Activated B cell treated with CpG ODN at 0.5 μM for 24 hours (primary cell): ENCODE data around the gene RPLP2. TPM values are rescaled to one million over a fixed set of nuclear protein-coding genes. Genes with fewer than 3 reads are reported as not detected.

Source experiments
- ATAC-seq: fragments of 200-7000 bp; cut with Tn5 transposase; one replicate; pipeline ENCODE4 v1.10.0; 2021; ENCODE audit warnings: low read depth, mild to moderate bottlenecking, moderate library complexity
- CTCF ChIA-PET: fragments of 350-600 bp; sonication (Branson Sonifier 250); formaldehyde crosslinking; loops from one replicate; lab custom pipeline; 2021; ENCODE audit warnings: antibody characterized with exemption; lab: Charles Lee
- POLR2A ChIA-PET: fragments of 350-600 bp; sonication (Branson Sonifier 250); formaldehyde crosslinking; loops from one replicate; lab custom pipeline; 2021; ENCODE audit warnings: antibody characterized with exemption; lab: Charles Lee
- DNase-seq: peaks from one replicate; pipeline ENCODE4 v3.0.0; 2022
- H3K27ac Mint-ChIP-seq: one replicate; pipeline ENCODE4 v1.8.0; 2020; ENCODE audit warnings: mixed read lengths
- H3K27me3 Mint-ChIP-seq: one replicate; pipeline ENCODE4 v1.8.0; 2021; ENCODE audit warnings: mixed read lengths
- H3K36me3 Mint-ChIP-seq: one replicate; pipeline ENCODE4 v1.8.0; 2021; ENCODE audit warnings: low read depth, mixed read lengths
- H3K4me1 Mint-ChIP-seq: one replicate; pipeline ENCODE4 v1.8.0; 2021; ENCODE audit warnings: mixed read lengths
- H3K4me3 Mint-ChIP-seq: one replicate; pipeline ENCODE4 v1.8.0; 2020; ENCODE audit warnings: mild to moderate bottlenecking, mixed read lengths
- H3K9me3 Mint-ChIP-seq: one replicate; pipeline ENCODE4 v1.8.0; 2020; ENCODE audit warnings: mixed read lengths
- CTCF ChIP-seq: fragments of 200-600 bp; IDR thresholded peaks from one replicate; pipeline ENCODE4 v1.8.0; 2022; ENCODE audit warnings: antibody characterized with exemption, mild to moderate bottlenecking
- intact Hi-C: fragments of 100-400 bp; cut with micrococcal nuclease; formaldehyde crosslinking; loops from one replicate; pipeline ENCODE4 v1.15.1; 2024
- total RNA-seq: library from RNA; stranded (reverse); gene quantifications from 2 replicates; pipeline ENCODE4 v1.2.3, GENCODE V29; 2022

Gene RPLP2
- total RNA-seq, 1 donor from 2014 or later = 4,124 TPM

- POLR2A ChIA-PET = no interaction called here
- peaks cover 3% of the 10 kb centered on the region for H3K27me3 Mint-ChIP-seq
- DNase-seq (no peak), ATAC-seq (no peak)
- H3K4me3 Mint-ChIP-seq = no peak overlapping the region
- CTCF ChIA-PET = interaction anchor here (0.6 kb wide), 1 partner anchor 11 kb away, joined by 3 read pairs; no protein-coding TSS in a partner anchor
- no peak overlapping the region for H3K27ac Mint-ChIP-seq
- intact Hi-C loops = no loop called here
- H3K36me3 Mint-ChIP-seq = peaks cover 36% of the 10 kb centered on the region
- H3K9me3 Mint-ChIP-seq = no peaks in the 10 kb centered on the region
- peaks cover 26% of the 10 kb centered on the region for H3K4me1 Mint-ChIP-seq
- no peak for TF ChIP-seq CTCF
These were observed 27.6 kb downstream of the RPLP2 start for GRCh38 chr11:837189-837989.

GRCh38 chr11:837990-838307 lies 28.2 kb downstream of the RPLP2 start:
- H3K9me3 Mint-ChIP-seq = no peaks in the 10 kb centered on the region

GRCh38 chr11:838441-839279 lies 28.9 kb downstream of the RPLP2 start:
- TF ChIP-seq CTCF = no peak
- ChIA-PET CTCF (no interaction called here), POLR2A (interaction anchor here (1.8 kb wide), 1 partner anchor 9 kb away, joined by 4 read pairs; no protein-coding TSS in a partner anchor)
- Mint-ChIP-seq H3K27ac (no peak overlapping the region), H3K27me3 (peaks cover 3% of the 10 kb centered on the region), H3K4me3 (no peak overlapping the region), H3K4me1 (peaks cover 29% of the 10 kb centered on the region), H3K36me3 (peaks cover 36% of the 10 kb centered on the region), H3K9me3 (no peaks in the 10 kb centered on the region)
- intact Hi-C loops = no loop called here
- no peak for ATAC-seq
- no peak for DNase-seq

More at GRCh38 chr11:837990-838307, 28.2 kb downstream of the RPLP2 start:
- CTCF ChIA-PET = no interaction called here
- Mint-ChIP-seq H3K27me3 (peaks cover 3% of the 10 kb centered on the region), H3K27ac (no peak overlapping the region), H3K36me3 (peaks cover 36% of the 10 kb centered on the region), H3K4me1 (peaks cover 26% of the 10 kb centered on the region), H3K4me3 (no peak overlapping the region)
- POLR2A ChIA-PET = interaction anchor here (1.8 kb wide), 1 partner anchor 10 kb away, joined by 4 read pairs; no protein-coding TSS in a partner anchor
- no peak for DNase-seq
- intact Hi-C loops = no loop called here
- TF ChIP-seq CTCF = no peak
- no peak for ATAC-seq

DNA sequence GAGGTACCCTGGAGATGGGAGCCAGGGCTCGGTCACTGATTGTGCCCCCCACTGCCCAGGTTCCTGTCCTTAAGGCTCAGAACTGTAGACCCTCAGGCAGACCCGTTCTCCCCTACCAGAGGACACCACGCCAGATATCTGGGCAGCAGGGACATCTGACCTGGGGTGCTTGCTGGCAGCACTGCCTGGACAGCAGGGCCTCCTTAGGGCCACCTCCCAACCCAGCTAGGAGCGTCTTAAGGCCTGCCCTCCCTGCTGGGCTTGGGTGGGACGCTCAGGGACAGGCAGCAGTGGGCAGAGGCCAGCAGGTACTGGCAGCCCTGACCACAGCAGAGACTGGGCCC lies 29.5 kb downstream of the RPLP2 start:
- CTCF ChIA-PET = no interaction called here
- H3K4me3 Mint-ChIP-seq = no peak overlapping the region
- POLR2A ChIA-PET = interaction anchor here (1.8 kb wide), 1 partner anchor 8 kb away, joined by 4 read pairs; no protein-coding TSS in a partner anchor

More for the DNA sequence above, 29.5 kb downstream of the RPLP2 start:
- ATAC-seq = no peak
- no peak for DNase-seq
- Mint-ChIP-seq H3K27me3 (no peaks in the 10 kb centered on the region), H3K9me3 (no peaks in the 10 kb centered on the region), H3K4me1 (peaks cover 29% of the 10 kb centered on the region), H3K36me3 (peaks cover 36% of the 10 kb centered on the region), H3K27ac (no peak overlapping the region)
- intact Hi-C loops = no loop called here
- TF ChIP-seq CTCF = no peak
